HL-60 (cell line): ENCODE results near the gene ANKRD2.

ENCODE experiments used
- CTCF ChIP-seq: IDR thresholded peaks from one replicate; pipeline ENCODE4 v1.5.1; 2011; ENCODE audit warnings: low read length, control low read depth, inconsistent platforms; ENCODE audit not compliant: insufficient read depth
- GABPA ChIP-seq: IDR thresholded peaks from 2 replicates; pipeline ENCODE4 v1.6.1; 2012; ENCODE audit warnings: low read depth
- REST ChIP-seq: IDR thresholded peaks from 2 replicates; pipeline ENCODE4 v1.6.1; 2012; ENCODE audit warnings: low read depth; ENCODE audit not compliant: insufficient replicate concordance

- TF ChIP-seq CTCF (no peak), GABPA (no peak), REST (no peak)
Measured at GRCh38 chr10:97547271-97547600, 25.3 kb upstream of the ANKRD2 start.
